GM18511 (cell line): ENCODE measurements around the gene CDS1.
"Not testable (repeated sequence)": the region's sequence is repeated elsewhere in the genome, so short reads cannot be mapped to it uniquely, and the experiment has no call there.

ENCODE experiments used
- ATAC-seq: cut with Tn5 transposase; IDR thresholded peaks from one replicate; pipeline ENCODE4 v1.9.1; 2021; ENCODE audit warnings: mild to moderate bottlenecking, moderate library complexity; ENCODE audit not compliant: unreplicated experiment

Gene CDS1

GRCh38 chr4:84582988-84583875, at the start of gene CDS1:
Gene CDS1 (plus strand): TSS chr4:84583127. CDS start chr4:84583402, 275 bp downstream.
- peak; percentile 62 for ATAC-seq

- ATAC-seq, result no peak
These were observed 47.0 kb upstream of the CDS1 start for GRCh38 chr4:84535901-84536300.

GRCh38 chr4:84545093-84545492, 37.8 kb upstream of the CDS1 start:
- ATAC-seq, result no peak

GRCh38 chr4:84547211-84547610, 35.7 kb upstream of the CDS1 start:
- no peak for ATAC-seq

- ATAC-seq, result not testable (repeated sequence)
These were observed 33.7 kb upstream of the CDS1 start for GRCh38 chr4:84549191-84549590.

- ATAC-seq, result no peak
These were observed 20.8 kb upstream of the CDS1 start for GRCh38 chr4:84562156-84562555.

GRCh38 chr4:84563002-84563401, 19.9 kb upstream of the CDS1 start:
- no peak for ATAC-seq

- ATAC-seq, result no peak
These were observed 17.0 kb upstream of the CDS1 start for GRCh38 chr4:84565951-84566350.

- ATAC-seq, result no peak
These were observed 14.4 kb upstream of the CDS1 start for GRCh38 chr4:84568496-84568895.

- ATAC-seq, result no peak
These were observed 13.9 kb upstream of the CDS1 start for GRCh38 chr4:84569009-84569408.

GRCh38 chr4:84573385-84574068, 9.4 kb upstream of the CDS1 start:
- ATAC-seq, result no peak

GRCh38 chr4:84574069-84574720, 8.7 kb upstream of the CDS1 start:
- no peak for ATAC-seq

GRCh38 chr4:84578540-84579402, 4.2 kb upstream of the CDS1 start:
- ATAC-seq, result no peak

GRCh38 chr4:84579403-84579776, 3.5 kb upstream of the CDS1 start:
- ATAC-seq, result no peak

- peak; percentile 80 for ATAC-seq
These were observed 482 bp upstream of the CDS1 start for GRCh38 chr4:84582302-84582987.

- no peak for ATAC-seq
These were observed 1.0 kb downstream of the CDS1 start for GRCh38 chr4:84583876-84584380.

GRCh38 chr4:84585251-84585650, 2.3 kb downstream of the CDS1 start:
- no peak for ATAC-seq

GRCh38 chr4:84594724-84595123, 11.8 kb downstream of the CDS1 start:
- ATAC-seq, result no peak

GRCh38 chr4:84596826-84597225, 13.9 kb downstream of the CDS1 start:
- no peak for ATAC-seq

GRCh38 chr4:84597450-84597849, 14.5 kb downstream of the CDS1 start:
- no peak for ATAC-seq
